Upper lobe of left lung (tissue), 6 donors: ENCODE results near the gene CRIP1. TPM values are rescaled to one million over a fixed set of nuclear protein-coding genes. Genes with fewer than 3 reads are reported as not detected.
A peak's percentile ranks its signal among the peaks of the same experiment; 100 is the strongest.

Experiments
- ATAC-seq, 2 donors: fragments of 200-7000 bp; cut with Tn5 transposase; one replicate each; pipeline ENCODE4 v1.9.1; 2022; ENCODE audit warnings: mild to moderate bottlenecking in 2 of 2, moderate library complexity in 2 of 2; ENCODE audit not compliant: low FRiP score in 2 of 2
- DNase-seq, 2 donors: peaks; one replicate each; pipeline ENCODE4 v3.0.0-alpha.2; 2019 to 2020
- H3K27ac ChIP-seq, 4 donors: fragments of 200-600 bp; sonication (generic); one replicate each; pipeline ENCODE4 v1.5.1; 2016 to 2019
- H3K27me3 ChIP-seq, 4 donors: fragments of 200-600 bp; sonication (generic); one replicate each; pipeline ENCODE4 v1.5.1; 2017 to 2019
- H3K36me3 ChIP-seq, 4 donors: fragments of 200-600 bp; sonication (generic); one replicate each; pipeline ENCODE4 v1.5.1; 2016 to 2019
- H3K4me1 ChIP-seq, 4 donors: fragments of 200-600 bp; sonication (generic); one replicate each; pipeline ENCODE4 v1.5.1; 2018 to 2019
- H3K4me3 ChIP-seq, 4 donors: fragments of 200-600 bp; sonication (generic); one replicate each; pipeline ENCODE4 v1.5.1; 2017 to 2019; ENCODE audit warnings: mild to moderate bottlenecking in 2 of 4, moderate library complexity in 1 of 4
- H3K9me3 ChIP-seq, 4 donors: fragments of 200-600 bp; sonication (generic); one replicate each; pipeline ENCODE4 v1.5.1; 2018 to 2019
- EP300 ChIP-seq, 4 donors: sonication (generic); formaldehyde crosslinking; IDR thresholded peaks; one replicate each; pipeline ENCODE4 v1.5.1; 2017; ENCODE audit warnings: antibody characterized with exemption in 4 of 4, control low read depth in 2 of 4
- POLR2A ChIP-seq, 4 donors: fragments of 450-650 bp; IDR thresholded peaks; one replicate each; pipeline ENCODE4 v1.5.1; 2016 to 2017; ENCODE audit warnings: antibody characterized with exemption in 4 of 4, mild to moderate bottlenecking in 2 of 4
- POLR2AphosphoS5 ChIP-seq, 2 donors: sonication (generic); formaldehyde crosslinking; IDR thresholded peaks; one replicate each; pipeline ENCODE4 v1.5.1; 2017; ENCODE audit warnings: antibody characterized with exemption in 2 of 2
- WGBS, 2 donors: methylation state at CpG; one replicate each; pipeline ENCODE4 v1.1.5; 2017 to 2018; 5-methylcytosine and 5-hydroxymethylcytosine counted together
- total RNA-seq, 6 donors: library from RNA; depleted of rRNA in 4 of 6; stranded (reverse); fragments of >200 nt in 4 of 6; gene quantifications; one replicate each; pipeline versions ENCODE4 v1.1.0 to v1.2.1, GENCODE V29; 2016 to 2021
- TF ChIP-seq, protein P1 (sequence below), 6 experiments: fragments of 450-650 bp in 4 of 6; fragments of 200-600 bp in 2 of 6; sonication (generic) in 2 of 6; IDR thresholded peaks; one replicate each; pipeline ENCODE4 v1.5.1; 2016 to 2019; ENCODE audit warnings: antibody characterized with exemption in 6 of 6
- donor health status: DM: no; HTN: no; CAD: no; lungs with moderate emphysema.
- donor health status: DM: no; HTN: yes; CAD: no; lungs with severe emphysema.

Gene CRIP1
- total RNA-seq, result 100 to 1,000 TPM in 4 of 6 donors, 10 to 100 TPM in 2; 26.2 to 425 (median 200) TPM

- Histone ChIP-seq H3K4me1 (peaks cover 81 to 93% (median 87%) of the 10 kb centered on the region in 4 donors), H3K4me3 (peak within 1 kb of the TSS; percentile 36 to 69 (median 52)), H3K36me3 (no peaks in the 10 kb centered on the region), H3K27me3 (peaks cover 0 to 3% (median 0%) of the 10 kb centered on the region in 4 donors), H3K9me3 (no peaks in the 10 kb centered on the region), H3K27ac (peak within 1 kb of the TSS; percentile 88 to 98 (median 90))
- peak in 1 of 2 donors; percentile 88 for DNase-seq
- TF ChIP-seq EP300 (IDR thresholded peaks at IDR 0.05), result no peak
- TF ChIP-seq POLR2A (IDR thresholded peaks at IDR 0.05), result no peak
- TF ChIP-seq, protein P1, sequence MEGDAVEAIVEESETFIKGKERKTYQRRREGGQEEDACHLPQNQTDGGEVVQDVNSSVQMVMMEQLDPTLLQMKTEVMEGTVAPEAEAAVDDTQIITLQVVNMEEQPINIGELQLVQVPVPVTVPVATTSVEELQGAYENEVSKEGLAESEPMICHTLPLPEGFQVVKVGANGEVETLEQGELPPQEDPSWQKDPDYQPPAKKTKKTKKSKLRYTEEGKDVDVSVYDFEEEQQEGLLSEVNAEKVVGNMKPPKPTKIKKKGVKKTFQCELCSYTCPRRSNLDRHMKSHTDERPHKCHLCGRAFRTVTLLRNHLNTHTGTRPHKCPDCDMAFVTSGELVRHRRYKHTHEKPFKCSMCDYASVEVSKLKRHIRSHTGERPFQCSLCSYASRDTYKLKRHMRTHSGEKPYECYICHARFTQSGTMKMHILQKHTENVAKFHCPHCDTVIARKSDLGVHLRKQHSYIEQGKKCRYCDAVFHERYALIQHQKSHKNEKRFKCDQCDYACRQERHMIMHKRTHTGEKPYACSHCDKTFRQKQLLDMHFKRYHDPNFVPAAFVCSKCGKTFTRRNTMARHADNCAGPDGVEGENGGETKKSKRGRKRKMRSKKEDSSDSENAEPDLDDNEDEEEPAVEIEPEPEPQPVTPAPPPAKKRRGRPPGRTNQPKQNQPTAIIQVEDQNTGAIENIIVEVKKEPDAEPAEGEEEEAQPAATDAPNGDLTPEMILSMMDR (IDR thresholded peaks at IDR 0.05), result no peak
- TF ChIP-seq POLR2AphosphoS5 (IDR thresholded peaks at IDR 0.05), result no peak
- ATAC-seq, result no peak
- WGBS, 2 donors, result 0 to 10% methylated on average over 3 to 27 of the region's 56 CpGs
Observed at GRCh38 chr14:105486163-105486973, at the start of gene CRIP1. Gene CRIP1 (plus strand): TSS chr14:105486886. CDS start chr14:105487260, 374 bp downstream.

GRCh38 chr14:105436891-105437722 is 49.6 kb upstream of the CRIP1 start:
- Histone ChIP-seq H3K4me3 (no peak overlapping the region), H3K27me3 (no peaks in the 10 kb centered on the region), H3K9me3 (no peaks in the 10 kb centered on the region), H3K36me3 (peaks cover 0 to 15% (median 2%) of the 10 kb centered on the region in 4 donors), H3K4me1 (peaks cover 0 to 3% (median 0%) of the 10 kb centered on the region in 4 donors), H3K27ac (no peak overlapping the region)
- WGBS, 2 donors, result 85 to 86% methylated on average over 9 to 28 of the region's 31 CpGs
- DNase-seq (peak in 1 of 2 donors; percentile 68), ATAC-seq (no peak)
- TF ChIP-seq POLR2A (IDR thresholded peaks at IDR 0.05), result no peak
- no peak for TF ChIP-seq POLR2AphosphoS5 (IDR thresholded peaks at IDR 0.05)
- no peak for TF ChIP-seq EP300 (IDR thresholded peaks at IDR 0.05)
- TF ChIP-seq, protein P1 (IDR thresholded peaks at IDR 0.05), result no peak

DNA sequence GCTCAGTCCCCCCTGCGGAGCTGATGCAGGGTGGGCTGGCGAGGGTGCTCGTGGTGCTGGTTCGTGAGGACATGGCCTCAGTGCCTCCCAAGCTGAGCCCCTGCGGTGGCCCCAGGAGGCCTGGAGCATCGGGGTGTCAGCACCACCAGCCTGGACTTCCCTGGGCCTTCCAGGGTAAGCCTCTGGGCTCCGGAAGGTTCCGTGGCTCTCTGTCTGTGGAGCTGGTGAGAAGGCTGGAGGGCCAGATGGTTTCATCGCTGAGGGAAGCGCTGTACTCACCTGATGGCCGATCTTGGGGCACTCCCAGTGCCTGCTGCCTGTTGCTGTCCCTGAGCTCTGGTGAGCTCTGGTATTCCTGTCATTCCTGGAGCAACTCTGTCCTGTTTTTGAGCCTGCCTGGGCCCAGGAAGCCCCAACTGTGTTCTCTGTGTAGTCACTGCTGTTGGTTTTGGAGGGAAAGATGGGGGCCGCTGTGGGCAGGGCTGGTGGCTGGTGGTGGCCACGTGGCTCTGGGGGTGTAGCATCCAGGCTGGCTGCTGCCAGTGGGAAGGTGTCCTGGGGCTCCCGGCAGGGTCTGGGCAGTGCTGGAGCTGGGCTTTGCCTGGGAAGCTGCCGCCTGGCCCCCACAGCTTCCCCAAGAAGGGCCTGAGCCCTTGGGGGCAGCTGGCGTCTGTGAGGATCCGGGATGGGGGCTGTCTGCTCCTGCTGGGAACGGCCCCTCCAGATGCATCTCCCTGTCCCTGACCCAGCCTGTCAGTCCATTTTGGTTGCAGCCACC is 48.8 kb upstream of the CRIP1 start:
- ATAC-seq, result no peak
- peaks cover 0 to 3% (median 0%) of the 10 kb centered on the region in 4 donors for H3K4me1 ChIP-seq
- peak in 1 of 2 donors; percentile 57 for DNase-seq
- WGBS, 2 donors, result 94 to 100% methylated on average over 7 to 18 of the region's 18 CpGs
- H3K27me3 ChIP-seq, result no peaks in the 10 kb centered on the region
- no peak overlapping the region for H3K4me3 ChIP-seq
- H3K9me3 ChIP-seq, result no peaks in the 10 kb centered on the region
- no peak overlapping the region for H3K27ac ChIP-seq
- H3K36me3 ChIP-seq, result peaks cover 0 to 23% (median 8%) of the 10 kb centered on the region in 4 donors
- no peak for TF ChIP-seq POLR2A (IDR thresholded peaks at IDR 0.05)
- TF ChIP-seq, protein P1 (IDR thresholded peaks at IDR 0.05), result no peak
- no peak for TF ChIP-seq EP300 (IDR thresholded peaks at IDR 0.05)
- no peak for TF ChIP-seq POLR2AphosphoS5 (IDR thresholded peaks at IDR 0.05)

- TF ChIP-seq EP300 (IDR thresholded peaks at IDR 0.05), result no peak
- TF ChIP-seq POLR2AphosphoS5 (IDR thresholded peaks at IDR 0.05), result no peak
- no peak for TF ChIP-seq POLR2A (IDR thresholded peaks at IDR 0.05)
- TF ChIP-seq, protein P1 (IDR thresholded peaks at IDR 0.05), result no peak
- H3K4me1 ChIP-seq, result peaks cover 0 to 3% (median 0%) of the 10 kb centered on the region in 4 donors
- WGBS, 2 donors, result 85 to 96% methylated on average over 5 to 8 of the region's 11 CpGs
- H3K27me3 ChIP-seq, result no peaks in the 10 kb centered on the region
- DNase-seq (peak in 1 of 2 donors; percentile 46), ATAC-seq (no peak)
- H3K36me3 ChIP-seq, result peaks cover 0 to 28% (median 9%) of the 10 kb centered on the region in 4 donors
- H3K9me3 ChIP-seq, result no peaks in the 10 kb centered on the region
- no peak overlapping the region for H3K27ac ChIP-seq
- H3K4me3 ChIP-seq, result no peak overlapping the region
Observed at GRCh38 chr14:105439179-105439578, 47.5 kb upstream of the CRIP1 start.
